Right cardiac atrium (tissue), 5 donors: ENCODE results near the gene ZNF629. TPM values are rescaled to one million over a fixed set of nuclear protein-coding genes. Genes with fewer than 3 reads are reported as not detected.
A peak's percentile ranks its signal among the peaks of the same experiment; 100 is the strongest.
"Not testable (repeated sequence)": the region's sequence is repeated elsewhere in the genome, so short reads cannot be mapped to it uniquely, and the experiment has no call there.

Experiments
- ATAC-seq, 2 donors: fragments of 200-7000 bp; cut with Tn5 transposase; one replicate each; pipeline versions ENCODE4 v1.8.0 to v1.9.1; 2020; ENCODE audit warnings: moderate library complexity in 2 of 2, mild to moderate bottlenecking in 1 of 2
- DNase-seq, 3 donors: peaks; one replicate each; pipeline ENCODE4 v3.0.0-alpha.2; 2020
- H3K27ac ChIP-seq: one replicate; pipeline ENCODE4 v1.5.1; 2013; ENCODE audit warnings: mild to moderate bottlenecking, low read length, control low read depth, moderate library complexity
- H3K27me3 ChIP-seq: one replicate; pipeline ENCODE4 v1.6.1; 2013; ENCODE audit not compliant: control insufficient read depth, insufficient read depth
- H3K4me1 ChIP-seq: one replicate; pipeline ENCODE4 v1.6.1; 2013; ENCODE audit warnings: low read length; ENCODE audit not compliant: control insufficient read depth, insufficient read depth
- H3K4me3 ChIP-seq: one replicate; pipeline ENCODE4 v1.5.1; 2013; ENCODE audit warnings: low read length, control low read depth
- H3K9me3 ChIP-seq: one replicate; pipeline ENCODE4 v1.6.1; 2013; ENCODE audit warnings: low read length; ENCODE audit not compliant: control insufficient read depth
- WGBS: extraction: QIAGEN DNeasy Blood & Tissue Kit; methylation state at CpG from one replicate; pipeline ENCODE4 v1.1.7; 2013; 5-methylcytosine and 5-hydroxymethylcytosine counted together
- intact Hi-C, 4 donors: fragments of 100-400 bp; cut with DNase I; formaldehyde crosslinking; loops; one replicate each; pipeline versions ENCODE4 v1.11.0 to v1.14.0; 2022 to 2023
- long read RNA-seq, 4 donors: library from polyadenylated mRNA; unstranded; transcript quantifications; one replicate each; pipeline ENCODE4 v2.0.0, GENCODE V29; 2020 to 2021
- polyA plus RNA-seq: library from polyadenylated mRNA; stranded (reverse); fragments of 200-250 nt; gene quantifications from one replicate; pipeline ENCODE4 v1.2.3, GENCODE V29; 2013
- total RNA-seq, 4 donors: library from RNA; stranded (reverse); fragmentation: NEBNext Ultra II Directional; extraction: Animal tissue kit (Norgen Biotek cat#: 25700); gene quantifications; one replicate each; pipeline ENCODE4 v1.2.1, GENCODE V29; 2021
- donor health status: healthy with polysubstance abuse.
- donor health status: DM: no; HTN: yes; CAD: no.
- donor health status: DM: no; HTN: no; CAD: no.
- donor health status: DM: no; HTN: yes; CAD: no; lungs with severe emphysema.
- donor health status: DM: yes; HTN: yes; CAD: no.

Gene ZNF629
- total RNA-seq (10 to 100 TPM; 22.9 to 25.1 (median 24.8) TPM), polyA plus RNA-seq (15.2 TPM)
- long read RNA-seq, donor 1, full-length matches to known transcripts = 2 of 62 reads
- long read RNA-seq, donor 1, partial matches to known transcripts = 9 of 62 reads
- long read RNA-seq, donor 1, other reads (novel, unspliced or antisense) = 51 of 62 reads
- long read RNA-seq, donor 2, partial matches to known transcripts = 1 of 19 reads
- long read RNA-seq, donor 2, other reads (novel, unspliced or antisense) = 18 of 19 reads
- long read RNA-seq, donor 3, partial matches to known transcripts = 0 of 52 reads
- long read RNA-seq, donor 3, other reads (novel, unspliced or antisense) = 52 of 52 reads
- long read RNA-seq, donor 4, full-length matches to known transcripts = 1 of 25 reads
- long read RNA-seq, donor 4, partial matches to known transcripts = 1 of 25 reads
- long read RNA-seq, donor 4, other reads (novel, unspliced or antisense) = 23 of 25 reads

DNA sequence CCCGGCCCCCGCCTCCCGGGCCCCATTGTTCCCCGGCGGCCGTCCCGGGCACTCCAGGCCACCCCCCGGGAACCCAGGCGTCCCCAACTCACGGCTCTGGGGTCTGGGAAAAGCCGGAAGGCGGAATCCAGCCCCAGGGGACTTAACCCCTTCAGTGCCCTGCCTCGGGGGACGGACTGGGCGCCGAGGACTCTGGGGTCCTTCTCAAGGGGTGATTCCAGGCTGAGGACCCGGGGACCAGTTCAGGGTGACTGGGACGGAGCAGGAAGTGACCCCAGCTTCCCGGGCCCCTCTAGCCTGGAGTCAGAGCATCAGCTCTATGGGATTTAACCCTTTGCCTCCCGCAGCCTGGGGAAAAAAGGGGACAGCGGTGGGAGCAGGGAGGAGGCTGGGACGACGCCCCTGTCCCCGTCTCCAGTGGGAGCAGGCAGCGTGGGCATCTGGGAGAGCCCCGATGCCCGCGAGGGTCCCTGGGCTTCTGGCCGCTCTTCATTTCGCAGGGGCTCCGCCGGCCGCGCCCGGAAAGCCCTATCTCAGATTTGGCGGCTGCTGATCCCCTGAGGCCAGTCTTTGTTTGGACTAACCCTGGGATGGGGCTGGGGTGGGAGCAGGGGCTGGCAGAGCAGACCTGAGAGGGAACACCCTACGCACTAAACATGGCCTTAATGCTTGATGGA, at the start of gene ZNF629:
ZNF629 (minus strand) TSS at position 270 of the 677 bp plus-strand sequence. CDS start 2,723 bp downstream, outside the sequence.
- Histone ChIP-seq H3K9me3 (no peaks in the 10 kb centered on the region), H3K4me1 (peaks cover 7% of the 10 kb centered on the region), H3K27me3 (no peaks in the 10 kb centered on the region), H3K4me3 (peak within 1 kb of the TSS; percentile 98), H3K27ac (peak within 1 kb of the TSS; percentile 81)
- WGBS = 1% methylated on average over 37 of the region's 37 CpGs
- intact Hi-C loops = loop anchor here in 1 of 4 donors (10.0 kb wide), 1 partner anchor 108 kb away; the partner anchor contains the start of genes BCL7C and CTF1
- ATAC-seq = peak; percentile 84 to 86
- peak; percentile 78 to 89 (median 88) for DNase-seq

DNA sequence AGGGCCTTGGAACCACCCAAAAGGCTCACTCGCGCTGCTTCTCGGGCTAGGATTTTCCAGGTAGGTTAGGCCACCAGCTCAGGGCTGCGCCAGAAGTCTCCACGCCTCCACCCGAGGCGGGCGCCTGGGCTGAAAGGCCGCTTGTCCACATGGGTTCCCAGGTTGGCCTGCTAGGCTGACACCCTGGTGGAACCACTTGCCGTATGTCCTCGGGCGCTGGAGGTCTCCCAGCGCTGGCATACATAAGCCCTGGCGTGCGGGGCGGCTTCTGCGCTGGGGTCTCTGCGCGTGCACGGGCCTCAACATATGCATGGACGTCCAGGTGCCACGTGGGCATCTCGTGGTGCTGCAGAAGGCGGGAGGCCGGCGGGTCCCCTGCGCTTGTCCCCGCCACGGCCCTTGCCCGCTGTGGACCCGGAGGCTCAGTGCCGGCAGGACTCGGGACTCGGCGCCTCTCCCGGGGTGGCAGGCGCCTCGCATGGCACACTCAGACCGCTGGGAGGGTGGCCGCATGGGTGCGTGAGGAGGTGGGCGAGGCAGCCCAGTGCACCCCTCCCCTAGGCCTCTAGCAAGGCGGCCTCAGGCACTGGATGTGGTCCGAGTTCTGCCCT, 47.2 kb upstream of the ZNF629 start:
- Histone ChIP-seq H3K9me3 (no peaks in the 10 kb centered on the region), H3K4me1 (no peaks in the 10 kb centered on the region), H3K27ac (no peak overlapping the region), H3K27me3 (no peaks in the 10 kb centered on the region), H3K4me3 (no peak overlapping the region)
- DNase-seq = peak in 1 of 3 donors; percentile 44
- ATAC-seq = peak; percentile 33 to 35
- 94% methylated on average over 44 of the region's 44 CpGs for WGBS
- intact Hi-C loops = loop anchor here in 1 of 4 donors (10.0 kb wide), 1 partner anchor 81 kb away; no protein-coding TSS in a partner anchor

DNA sequence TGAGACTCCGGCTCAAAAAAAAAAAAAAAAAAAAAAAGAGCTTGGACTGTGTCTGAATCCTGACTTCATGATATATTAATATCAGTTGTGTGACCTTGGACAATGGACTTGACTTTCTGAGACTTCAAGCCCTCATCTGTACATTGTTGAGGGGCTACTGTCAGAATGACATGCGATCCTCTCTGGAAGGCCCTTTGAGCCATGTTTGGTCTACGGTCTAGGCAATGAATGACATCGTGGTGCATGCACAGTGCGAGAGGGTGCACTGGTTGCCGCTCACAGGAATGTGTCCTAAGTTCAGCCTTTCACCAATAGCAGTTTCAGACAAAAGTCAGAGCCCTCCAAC, 43.0 kb upstream of the ZNF629 start:
- Histone ChIP-seq H3K27ac (no peak overlapping the region), H3K4me1 (no peaks in the 10 kb centered on the region), H3K9me3 (no peaks in the 10 kb centered on the region), H3K4me3 (no peak overlapping the region), H3K27me3 (no peaks in the 10 kb centered on the region)
- DNase-seq = no peak
- WGBS = 86% methylated on average over 6 of the region's 6 CpGs
- no peak for ATAC-seq
- intact Hi-C loops = loop anchor here in 1 of 4 donors (10.0 kb wide), 1 partner anchor 85 kb away; no protein-coding TSS in a partner anchor

DNA sequence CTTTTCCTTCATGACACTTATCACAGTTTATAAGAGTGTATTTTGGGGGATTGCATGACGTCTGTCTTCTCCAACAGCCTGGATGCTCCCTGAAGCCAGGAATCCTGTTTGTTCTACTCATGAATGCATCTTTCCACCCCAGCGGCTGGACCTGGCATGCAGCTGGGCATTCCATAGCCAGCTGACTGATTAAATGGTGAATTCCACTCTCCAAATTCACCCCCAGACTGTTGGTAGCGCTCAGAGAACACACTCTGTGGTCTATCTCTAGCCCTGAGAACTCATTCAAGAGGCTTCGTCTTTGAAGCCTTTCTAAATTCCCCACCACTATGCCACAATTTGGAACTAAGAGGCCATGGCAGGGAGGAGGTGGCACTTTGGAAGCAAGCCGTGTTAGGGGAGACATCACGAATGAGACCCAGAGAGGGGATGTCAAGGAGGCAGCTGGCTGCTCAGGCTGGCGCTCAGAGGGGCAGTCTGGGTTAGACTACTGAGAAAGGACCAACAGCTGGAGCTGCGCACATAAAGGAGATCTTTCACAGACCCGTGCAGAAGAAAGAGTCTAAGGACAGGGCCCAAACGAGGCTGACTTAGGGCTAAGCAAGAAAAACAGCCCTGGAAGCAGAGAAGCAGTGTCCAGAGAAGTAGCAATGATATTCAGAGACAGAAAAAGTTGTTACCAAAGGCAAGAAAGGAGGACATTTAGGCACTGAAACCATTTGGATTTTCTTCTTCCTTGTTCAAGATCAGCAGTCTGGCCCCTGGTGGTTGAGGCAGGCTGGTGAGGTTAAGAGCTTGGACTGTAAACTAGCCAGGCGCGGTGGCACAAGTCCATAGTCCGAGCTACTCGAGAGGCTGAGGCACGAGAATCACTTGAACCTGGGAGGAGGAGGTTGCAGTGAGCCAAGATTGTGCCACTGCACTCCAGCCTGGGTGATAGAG, 42.4 kb upstream of the ZNF629 start:
- 64% methylated on average over 15 of the region's 15 CpGs for WGBS
- intact Hi-C loops = loop anchor here in 1 of 4 donors (10.0 kb wide), 1 partner anchor 85 kb away; no protein-coding TSS in a partner anchor
- no peak overlapping the region for H3K4me3 ChIP-seq
- H3K4me1 ChIP-seq = no peaks in the 10 kb centered on the region
- no peaks in the 10 kb centered on the region for H3K27me3 ChIP-seq
- ATAC-seq (no peak), DNase-seq (no peak)
- H3K27ac ChIP-seq = no peak overlapping the region
- H3K9me3 ChIP-seq = no peaks in the 10 kb centered on the region

DNA sequence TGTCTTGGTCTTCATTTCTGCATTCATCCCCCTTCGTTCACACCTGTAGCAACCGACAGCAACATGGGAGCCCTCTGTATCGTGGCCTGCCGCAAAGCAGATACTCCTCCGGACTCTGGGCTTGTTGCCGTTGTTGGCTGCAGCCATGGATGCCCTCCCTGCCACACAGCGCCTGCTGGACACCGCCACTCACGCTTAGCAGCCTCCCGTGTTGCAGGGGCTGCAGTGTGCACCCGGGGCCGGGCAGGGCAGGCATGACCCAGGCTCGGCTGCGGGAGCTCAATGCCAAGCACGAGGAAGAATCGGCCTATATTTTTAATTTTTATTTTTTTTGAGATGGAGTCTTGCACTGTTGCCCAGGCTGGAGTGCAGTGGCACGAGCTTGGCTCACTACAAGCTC, 34.9 kb upstream of the ZNF629 start:
- H3K9me3 ChIP-seq = no peaks in the 10 kb centered on the region
- intact Hi-C loops = no loop called here
- DNase-seq (no peak), ATAC-seq (no peak)
- H3K4me3 ChIP-seq = no peak overlapping the region
- H3K27ac ChIP-seq = no peak overlapping the region
- H3K27me3 ChIP-seq = no peaks in the 10 kb centered on the region
- no peaks in the 10 kb centered on the region for H3K4me1 ChIP-seq
- 89% methylated on average over 17 of the region's 17 CpGs for WGBS

DNA sequence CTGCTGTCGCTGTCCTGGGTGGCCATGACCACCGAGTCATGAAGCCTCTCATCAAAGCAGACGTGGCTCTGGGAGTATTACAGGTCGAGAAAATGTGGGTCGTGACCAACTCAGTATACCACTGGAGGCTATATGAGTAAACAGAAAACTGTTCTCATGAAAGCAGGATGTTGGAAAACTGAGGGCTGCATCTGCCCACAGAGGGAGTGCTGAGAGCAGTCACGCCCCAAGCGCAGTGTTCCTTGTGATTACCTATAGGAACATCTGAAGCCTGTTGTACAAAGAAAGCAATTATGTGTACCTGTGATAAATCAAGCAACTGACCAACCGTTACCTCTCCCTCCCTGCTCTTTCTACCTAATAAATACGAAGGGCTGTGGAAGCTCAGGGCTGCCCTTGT, 34.4 kb upstream of the ZNF629 start:
- H3K4me1 ChIP-seq, ATAC-seq, intact Hi-C loops, H3K4me3 ChIP-seq, H3K9me3 ChIP-seq, H3K27ac ChIP-seq, H3K27me3 ChIP-seq, DNase-seq: not testable (repeated sequence)
- 91% methylated on average over 9 of the region's 9 CpGs for WGBS

DNA sequence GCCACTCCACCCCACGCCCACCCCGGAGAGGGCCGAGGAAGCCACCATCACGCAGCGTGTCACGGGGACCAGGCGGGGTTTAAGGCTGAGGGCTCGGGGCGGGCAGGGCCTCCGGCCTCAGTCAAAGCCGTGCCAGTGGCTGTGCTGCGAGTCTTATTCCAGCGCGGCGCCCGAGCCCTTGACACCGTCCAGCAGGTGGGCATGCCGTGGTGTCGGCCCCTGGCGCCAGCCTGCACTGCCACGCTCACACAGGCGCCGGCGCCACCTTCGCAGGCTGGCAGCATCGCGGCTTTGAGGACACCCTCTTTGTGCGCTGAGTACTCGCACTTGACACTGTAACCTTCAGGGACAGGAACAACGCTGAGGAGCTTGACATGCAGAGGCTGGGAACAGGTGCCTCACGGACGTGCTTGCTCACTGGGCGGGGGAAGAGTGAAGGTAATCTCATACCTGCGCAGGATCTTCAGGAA, 34.0 kb upstream of the ZNF629 start:
- Histone ChIP-seq H3K4me3 (no peak overlapping the region), H3K9me3 (no peaks in the 10 kb centered on the region), H3K27me3 (no peaks in the 10 kb centered on the region), H3K4me1 (no peaks in the 10 kb centered on the region), H3K27ac (no peak overlapping the region)
- ATAC-seq (peak; percentile 24 to 44), DNase-seq (no peak)
- 85% methylated on average over 34 of the region's 34 CpGs for WGBS
- intact Hi-C loops = no loop called here

DNA sequence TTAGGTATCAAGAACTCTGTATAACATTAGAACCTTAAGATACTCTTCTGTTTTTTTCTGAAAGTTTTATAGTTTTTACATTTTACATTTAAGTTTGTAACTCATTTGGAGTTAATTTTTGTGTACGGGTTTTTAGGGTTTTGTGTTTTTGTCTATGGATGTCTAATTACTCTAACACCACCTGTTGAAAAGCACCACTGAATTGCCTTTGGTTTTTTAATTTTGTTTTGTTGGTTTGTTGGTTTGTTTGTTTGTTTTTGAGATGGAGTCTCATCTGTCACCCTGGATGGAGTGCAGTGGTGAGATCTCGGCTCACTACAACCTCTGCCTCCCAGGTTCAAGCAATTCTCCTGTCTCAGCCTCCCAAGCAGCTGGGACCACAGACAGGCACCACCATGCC, 29.8 kb upstream of the ZNF629 start:
- WGBS = 60% methylated on average over 2 of the region's 2 CpGs
- no peak for DNase-seq
- no peaks in the 10 kb centered on the region for H3K9me3 ChIP-seq
- H3K27me3 ChIP-seq = no peaks in the 10 kb centered on the region
- intact Hi-C loops = loop anchor here in 1 of 4 donors (10.0 kb wide), 1 partner anchor 58 kb away; no protein-coding TSS in a partner anchor
- H3K4me1 ChIP-seq = no peaks in the 10 kb centered on the region
- ATAC-seq = no peak
- no peak overlapping the region for H3K27ac ChIP-seq
- no peak overlapping the region for H3K4me3 ChIP-seq

DNA sequence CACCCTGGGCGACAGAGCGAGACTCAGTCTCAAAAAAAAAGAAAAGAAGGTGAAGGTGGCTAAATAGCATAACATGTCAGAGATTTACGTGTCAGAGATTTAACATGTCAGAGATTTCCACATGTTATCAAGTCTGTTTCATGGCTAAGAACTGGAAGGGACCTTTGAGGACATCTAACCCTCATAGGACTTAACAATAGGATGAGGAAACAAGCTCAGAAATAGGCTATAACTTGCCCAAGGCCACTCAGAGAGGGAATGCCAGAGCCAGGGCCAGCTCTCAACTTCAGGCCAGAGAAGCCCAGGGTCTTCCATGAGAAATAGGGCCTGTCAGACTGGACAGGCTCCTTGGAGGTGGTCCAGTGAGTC, 26.8 kb upstream of the ZNF629 start:
- intact Hi-C loops = loop anchor here in 1 of 4 donors (10.0 kb wide), 1 partner anchor 61 kb away; no protein-coding TSS in a partner anchor

DNA sequence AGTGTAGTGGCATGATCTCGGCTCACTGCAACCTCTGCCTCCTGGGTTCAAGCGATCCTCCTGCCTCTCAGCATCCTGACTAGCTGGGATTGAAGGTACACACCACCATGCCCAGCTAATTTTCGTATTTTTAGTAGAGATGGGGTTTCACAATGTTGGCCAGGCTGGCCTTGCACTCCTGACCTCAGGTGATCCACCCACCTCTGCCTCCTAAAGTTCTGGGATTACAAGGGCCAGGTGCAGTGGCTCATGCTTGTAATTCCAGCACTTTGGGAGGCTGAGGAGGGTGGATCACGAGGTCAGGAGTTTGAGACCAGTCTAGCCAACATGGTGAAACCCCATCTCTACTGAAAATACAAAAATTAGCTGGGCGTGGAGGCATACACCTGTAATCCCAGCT, 22.7 kb upstream of the ZNF629 start:
- H3K4me3 ChIP-seq, ATAC-seq, DNase-seq, H3K27ac ChIP-seq, H3K27me3 ChIP-seq, H3K4me1 ChIP-seq, H3K9me3 ChIP-seq: not testable (repeated sequence)
- 85% methylated on average over 5 of the region's 5 CpGs for WGBS
- intact Hi-C loops = loop anchor here in 1 of 4 donors (10.0 kb wide), 1 partner anchor 65 kb away; no protein-coding TSS in a partner anchor

More for the DNA sequence above, 26.8 kb upstream of the ZNF629 start:
- DNase-seq (no peak), ATAC-seq (no peak)
- H3K4me1 ChIP-seq = no peaks in the 10 kb centered on the region
- 87% methylated on average over 3 of the region's 3 CpGs for WGBS
- peak overlapping the region; percentile 38 for H3K4me3 ChIP-seq
- H3K27me3 ChIP-seq = no peaks in the 10 kb centered on the region
- H3K9me3 ChIP-seq = no peaks in the 10 kb centered on the region
- peak overlapping the region; percentile 65 for H3K27ac ChIP-seq
